Fibroblast of villous mesenchyme (primary cell): ENCODE measurements around the gene GID4. TPM values are rescaled to one million over a fixed set of nuclear protein-coding genes. Genes with fewer than 3 reads are reported as not detected.

Source experiments
- DNase-seq: peaks from one replicate; pipeline ENCODE4 v3.0.0-alpha.2; 2010; ENCODE audit warnings: low read depth
- H3K4me3 ChIP-seq: 2 replicates; pipeline ENCODE4 v1.5.1; 2011; ENCODE audit warnings: low read depth, mild to moderate bottlenecking, low read length
- CTCF ChIP-seq: IDR thresholded peaks from 2 replicates; pipeline ENCODE4 v1.5.1; 2012; ENCODE audit warnings: low read depth, mild to moderate bottlenecking, low read length; ENCODE audit not compliant: insufficient read depth
- total RNA-seq: library from RNA; depleted of rRNA; stranded (reverse); fragments of >200 nt; gene quantifications from 2 replicates; pipeline ENCODE4 v1.2.3, GENCODE V29; 2012

GID4 gene
- total RNA-seq, 1 donor: 7.8 TPM

GRCh38 chr17:18006495-18007239, 32.5 kb upstream of the GID4 start:
- no peak for DNase-seq
- no peak overlapping the region for H3K4me3 ChIP-seq
- TF ChIP-seq CTCF: no peak

- TF ChIP-seq CTCF: no peak
- DNase-seq: no peak
- H3K4me3 ChIP-seq: no peak overlapping the region
These were observed 30.5 kb upstream of the GID4 start for GRCh38 chr17:18008496-18009268.

- no peak overlapping the region for H3K4me3 ChIP-seq
- no peak for TF ChIP-seq CTCF
- no peak for DNase-seq
These were observed 29.4 kb upstream of the GID4 start for GRCh38 chr17:18009609-18010420.

GRCh38 chr17:18011286-18011685, 27.9 kb upstream of the GID4 start:
- no peak overlapping the region for H3K4me3 ChIP-seq
- no peak for DNase-seq
- no peak for TF ChIP-seq CTCF

GRCh38 chr17:18014006-18014405, 25.2 kb upstream of the GID4 start:
- DNase-seq: no peak
- TF ChIP-seq CTCF: no peak
- no peak overlapping the region for H3K4me3 ChIP-seq

GRCh38 chr17:18015593-18015992, 23.6 kb upstream of the GID4 start:
- no peak overlapping the region for H3K4me3 ChIP-seq
- DNase-seq: no peak
- TF ChIP-seq CTCF: no peak
